Activated B cell treated with CpG ODN at 0.5 μM for 24 hours (primary cell): ENCODE measurements around the gene BCL2L13. TPM values are rescaled to one million over a fixed set of nuclear protein-coding genes. Genes with fewer than 3 reads are reported as not detected.

ENCODE experiments used
- ATAC-seq: fragments of 200-7000 bp; cut with Tn5 transposase; one replicate; pipeline ENCODE4 v1.10.0; 2021; ENCODE audit warnings: low read depth, mild to moderate bottlenecking, moderate library complexity
- CTCF ChIA-PET: fragments of 350-600 bp; sonication (Branson Sonifier 250); formaldehyde crosslinking; loops from one replicate; lab custom pipeline; 2021; ENCODE audit warnings: antibody characterized with exemption; lab: Charles Lee
- POLR2A ChIA-PET: fragments of 350-600 bp; sonication (Branson Sonifier 250); formaldehyde crosslinking; loops from one replicate; lab custom pipeline; 2021; ENCODE audit warnings: antibody characterized with exemption; lab: Charles Lee
- DNase-seq: peaks from one replicate; pipeline ENCODE4 v3.0.0; 2022
- H3K27ac Mint-ChIP-seq: one replicate; pipeline ENCODE4 v1.8.0; 2020; ENCODE audit warnings: mixed read lengths
- H3K27me3 Mint-ChIP-seq: one replicate; pipeline ENCODE4 v1.8.0; 2021; ENCODE audit warnings: mixed read lengths
- H3K36me3 Mint-ChIP-seq: one replicate; pipeline ENCODE4 v1.8.0; 2021; ENCODE audit warnings: low read depth, mixed read lengths
- H3K4me1 Mint-ChIP-seq: one replicate; pipeline ENCODE4 v1.8.0; 2021; ENCODE audit warnings: mixed read lengths
- H3K4me3 Mint-ChIP-seq: one replicate; pipeline ENCODE4 v1.8.0; 2020; ENCODE audit warnings: mild to moderate bottlenecking, mixed read lengths
- H3K9me3 Mint-ChIP-seq: one replicate; pipeline ENCODE4 v1.8.0; 2020; ENCODE audit warnings: mixed read lengths
- CTCF ChIP-seq: fragments of 200-600 bp; IDR thresholded peaks from one replicate; pipeline ENCODE4 v1.8.0; 2022; ENCODE audit warnings: antibody characterized with exemption, mild to moderate bottlenecking
- intact Hi-C: fragments of 100-400 bp; cut with micrococcal nuclease; formaldehyde crosslinking; loops from one replicate; pipeline ENCODE4 v1.15.1; 2024
- total RNA-seq: library from RNA; stranded (reverse); gene quantifications from 2 replicates; pipeline ENCODE4 v1.2.3, GENCODE V29; 2022

Gene BCL2L13
- 30.1 and 38.7 TPM in 2 replicates for total RNA-seq

GRCh38 chr22:17638432-17639246 is at the start of gene BCL2L13:
Gene BCL2L13 (plus strand): TSS chr22:17638757. CDS start chr22:17655712, 16,955 bp downstream.
- Mint-ChIP-seq H3K27me3 (no peaks in the 10 kb centered on the region), H3K9me3 (no peaks in the 10 kb centered on the region), H3K27ac (peak within 1 kb of the TSS; percentile 94), H3K36me3 (peaks cover 20% of the 10 kb centered on the region), H3K4me1 (peaks cover 28% of the 10 kb centered on the region), H3K4me3 (peak within 1 kb of the TSS; percentile 88)
- ChIA-PET CTCF (interaction anchor here (1.4 kb wide), 1 partner anchor 467 kb away, joined by 4 read pairs; no protein-coding TSS in a partner anchor), POLR2A (interaction anchor here (0.7 to 2.0 kb wide), 13 partner anchors 10 to 439 kb away, joined by 3 to 14 read pairs (median 4); partner anchors contain the start of genes ATP6V1E1 and PEX26)
- TF ChIP-seq CTCF = no peak
- DNase-seq (peak; percentile 87), ATAC-seq (peak; percentile 93)
- intact Hi-C loops = loop anchor here (1.0 to 10.0 kb wide), 9 partner anchors 10 to 554 kb away; partner anchors contain the start of genes ATP6V1E1, HDHD5, IL17RA and PEX26

GRCh38 chr22:17589810-17590375 is 48.7 kb upstream of the BCL2L13 start:
- Mint-ChIP-seq H3K4me1 (peaks cover 18% of the 10 kb centered on the region), H3K36me3 (peaks cover 45% of the 10 kb centered on the region), H3K4me3 (no peak overlapping the region), H3K27me3 (no peaks in the 10 kb centered on the region), H3K9me3 (no peaks in the 10 kb centered on the region), H3K27ac (no peak overlapping the region)
- ChIA-PET POLR2A (no interaction called here), CTCF (no interaction called here)
- TF ChIP-seq CTCF = no peak
- ATAC-seq = no peak
- intact Hi-C loops = loop anchor here (5.0 kb wide), 1 partner anchor 433 kb away; the partner anchor contains the start of gene HDHD5
- no peak for DNase-seq

DNA sequence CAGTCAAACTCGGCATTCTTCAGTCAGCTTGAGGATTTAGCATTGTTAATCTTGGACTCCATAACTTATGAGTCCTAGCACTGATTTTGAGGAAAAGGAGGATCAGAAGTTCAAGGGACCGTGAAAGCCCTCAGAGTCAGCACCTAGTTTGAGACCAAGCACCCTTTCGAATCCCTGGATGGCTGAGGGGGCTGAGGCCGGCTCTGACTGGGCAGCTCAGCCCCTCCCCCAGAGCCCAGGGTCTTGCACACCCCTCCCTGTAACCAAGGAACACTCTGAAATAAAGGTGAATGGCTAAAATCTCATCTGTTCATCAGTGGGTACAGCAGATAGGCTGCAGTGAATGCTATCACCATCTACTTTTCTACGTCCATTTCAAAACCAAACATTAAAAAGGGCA is 48.0 kb upstream of the BCL2L13 start:
- Mint-ChIP-seq H3K27me3 (no peaks in the 10 kb centered on the region), H3K9me3 (no peaks in the 10 kb centered on the region), H3K27ac (no peak overlapping the region), H3K4me3 (no peak overlapping the region), H3K36me3 (peaks cover 48% of the 10 kb centered on the region), H3K4me1 (peaks cover 25% of the 10 kb centered on the region)
- CTCF ChIA-PET = no interaction called here
- POLR2A ChIA-PET = no interaction called here
- no peak for ATAC-seq
- intact Hi-C loops = loop anchor here (5.0 kb wide), 1 partner anchor 433 kb away; the partner anchor contains the start of gene HDHD5
- TF ChIP-seq CTCF = no peak
- DNase-seq = no peak

GRCh38 chr22:17592201-17592600 is 46.4 kb upstream of the BCL2L13 start:
- Mint-ChIP-seq H3K36me3 (peaks cover 60% of the 10 kb centered on the region), H3K27ac (no peak overlapping the region), H3K9me3 (no peaks in the 10 kb centered on the region), H3K27me3 (no peaks in the 10 kb centered on the region), H3K4me3 (no peak overlapping the region), H3K4me1 (peaks cover 33% of the 10 kb centered on the region)
- intact Hi-C loops = loop anchor here (5.0 kb wide), 1 partner anchor 435 kb away; the partner anchor contains the start of gene HDHD5
- DNase-seq = no peak
- TF ChIP-seq CTCF = no peak
- no peak for ATAC-seq
- CTCF ChIA-PET = no interaction called here
- POLR2A ChIA-PET = interaction anchor here (0.6 kb wide), 1 partner anchor 34 kb away, joined by 5 read pairs; no protein-coding TSS in a partner anchor

DNA sequence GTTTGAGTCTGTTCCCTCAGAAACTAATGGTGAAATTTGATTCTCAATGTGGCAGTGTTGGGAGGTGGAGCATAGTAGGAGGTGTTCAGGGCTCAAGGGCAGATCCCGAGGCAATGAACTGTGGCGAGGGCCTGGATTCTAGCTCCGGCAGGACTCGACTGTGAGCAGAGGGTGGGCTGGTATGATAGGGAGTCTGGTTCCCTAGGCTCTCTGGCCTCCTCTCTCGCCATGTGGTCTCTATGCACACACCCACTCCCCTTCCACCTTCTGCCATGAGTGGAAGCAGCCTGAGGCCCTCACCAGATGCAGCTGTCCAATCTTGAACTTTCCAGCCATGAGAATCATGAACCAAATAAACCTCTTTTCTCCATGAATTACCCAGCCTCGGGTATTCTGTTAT is 42.3 kb upstream of the BCL2L13 start:
- no peak for TF ChIP-seq CTCF
- H3K27ac Mint-ChIP-seq = peak overlapping the region; percentile 35
- CTCF ChIA-PET = no interaction called here

More for the DNA sequence above, 42.3 kb upstream of the BCL2L13 start:
- Mint-ChIP-seq H3K9me3 (no peaks in the 10 kb centered on the region), H3K27me3 (no peaks in the 10 kb centered on the region), H3K4me1 (peaks cover 33% of the 10 kb centered on the region), H3K36me3 (peaks cover 87% of the 10 kb centered on the region), H3K4me3 (no peak overlapping the region)
- POLR2A ChIA-PET = no interaction called here
- intact Hi-C loops = no loop called here
- ATAC-seq (no peak), DNase-seq (no peak)
